Measurements from ENCODE around the gene GTF2A2. TPM values are rescaled to one million over a fixed set of nuclear protein-coding genes. Genes with fewer than 3 reads are reported as not detected.
"Not testable (repeated sequence)": the region's sequence is repeated elsewhere in the genome, so short reads cannot be mapped to it uniquely, and the experiment has no call there.

The GTF2A2 gene
- total RNA-seq, 3 donors from 2014 or later: 237 to 250 (median 240) TPM

GRCh38 chr15:59646277-59646676 is 11.0 kb downstream of the GTF2A2 start:
- H3K36me3 Mint-ChIP-seq (ENCODE audit: insufficient read depth): peaks cover 25% of the 10 kb centered on the region

DNA sequence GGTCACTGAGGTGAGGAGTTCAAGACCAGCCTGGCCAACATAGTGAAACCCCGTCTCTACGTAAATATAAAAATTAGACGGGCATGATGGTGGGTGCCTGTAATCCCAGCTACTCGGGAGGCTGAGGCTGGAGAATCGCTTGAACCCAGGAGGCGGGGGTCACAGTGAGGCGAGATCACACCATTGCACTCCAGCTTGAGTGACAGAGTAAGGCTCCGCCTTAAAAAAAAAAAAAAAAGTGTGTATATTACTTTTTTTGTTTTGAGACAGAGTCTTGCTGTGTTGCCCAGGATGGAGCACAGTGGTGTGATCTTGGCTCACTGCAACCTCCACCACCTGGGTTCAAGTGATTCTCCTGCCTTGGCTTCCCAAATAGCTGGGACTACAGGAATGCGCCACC is 11.5 kb downstream of the GTF2A2 start:
- not testable (repeated sequence) for H3K4me1 Mint-ChIP-seq (ENCODE audit: low read depth); H3K9me3 Mint-ChIP-seq; H3K4me3 Mint-ChIP-seq; ATAC-seq; DNase-seq; H3K27me3 Mint-ChIP-seq (ENCODE audit: low read depth)
- peaks cover 26% of the 10 kb centered on the region for H3K36me3 Mint-ChIP-seq (ENCODE audit: insufficient read depth)

More at GRCh38 chr15:59646277-59646676, 11.0 kb downstream of the GTF2A2 start:
- Mint-ChIP-seq H3K27me3 (ENCODE audit: low read depth) (no peaks in the 10 kb centered on the region), H3K4me3 (no peak overlapping the region), H3K9me3 (no peaks in the 10 kb centered on the region), H3K4me1 (ENCODE audit: low read depth) (peaks cover 6% of the 10 kb centered on the region)
- ATAC-seq (no peak), DNase-seq (no peak)

GRCh38 chr15:59644756-59645155 is 12.6 kb downstream of the GTF2A2 start:
- Mint-ChIP-seq H3K27me3 (ENCODE audit: low read depth) (no peaks in the 10 kb centered on the region), H3K4me1 (ENCODE audit: low read depth) (peaks cover 5% of the 10 kb centered on the region), H3K36me3 (ENCODE audit: insufficient read depth) (peaks cover 20% of the 10 kb centered on the region), H3K4me3 (no peak overlapping the region), H3K9me3 (no peaks in the 10 kb centered on the region)
- ATAC-seq (peak in 1 of 2 donors; percentile 25), DNase-seq (no peak)

GRCh38 chr15:59642351-59642750 is 15.0 kb downstream of the GTF2A2 start:
- Mint-ChIP-seq H3K4me1 (ENCODE audit: low read depth) (peaks cover 5% of the 10 kb centered on the region), H3K36me3 (ENCODE audit: insufficient read depth) (peaks cover 30% of the 10 kb centered on the region), H3K27me3 (ENCODE audit: low read depth) (no peaks in the 10 kb centered on the region), H3K4me3 (no peak overlapping the region), H3K9me3 (no peaks in the 10 kb centered on the region)
- no peak for DNase-seq
- no peak for ATAC-seq

- not testable (repeated sequence) for ATAC-seq; H3K9me3 Mint-ChIP-seq; H3K27me3 Mint-ChIP-seq (ENCODE audit: low read depth); H3K4me3 Mint-ChIP-seq; H3K4me1 Mint-ChIP-seq (ENCODE audit: low read depth); DNase-seq
- peaks cover 24% of the 10 kb centered on the region for H3K36me3 Mint-ChIP-seq (ENCODE audit: insufficient read depth)
Observed at GRCh38 chr15:59637507-59637906, 19.8 kb downstream of the GTF2A2 start.

DNA sequence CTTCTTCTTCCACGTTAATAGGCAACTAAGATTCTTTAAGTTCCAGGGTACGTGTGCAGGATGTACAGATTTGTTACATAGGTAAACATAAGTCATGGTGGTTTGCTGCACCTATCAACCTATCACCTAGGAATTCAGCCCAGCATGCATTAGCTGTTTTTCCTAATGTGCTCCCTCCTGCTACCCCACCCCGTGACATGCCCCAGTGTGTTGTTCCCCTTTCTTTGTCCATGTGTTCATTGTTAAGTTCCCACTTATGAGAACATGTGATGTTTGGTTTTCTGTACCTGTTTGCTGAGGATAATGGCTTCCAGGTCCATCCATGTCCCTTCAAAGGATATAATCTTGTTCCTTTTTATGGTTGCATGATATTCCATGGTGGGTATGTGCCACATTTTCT is 21.1 kb downstream of the GTF2A2 start:
- DNase-seq: no peak
- H3K4me3 Mint-ChIP-seq: no peak overlapping the region
- no peaks in the 10 kb centered on the region for H3K9me3 Mint-ChIP-seq

GRCh38 chr15:59632714-59633113 is 24.6 kb downstream of the GTF2A2 start:
- DNase-seq (no peak), ATAC-seq (no peak)
- Mint-ChIP-seq H3K9me3 (no peaks in the 10 kb centered on the region), H3K36me3 (ENCODE audit: insufficient read depth) (peaks cover 6% of the 10 kb centered on the region), H3K4me1 (ENCODE audit: low read depth) (no peaks in the 10 kb centered on the region), H3K4me3 (no peak overlapping the region), H3K27me3 (ENCODE audit: low read depth) (no peaks in the 10 kb centered on the region)

More for the DNA sequence above, 21.1 kb downstream of the GTF2A2 start:
- Mint-ChIP-seq H3K27me3 (ENCODE audit: low read depth) (no peaks in the 10 kb centered on the region), H3K36me3 (ENCODE audit: insufficient read depth) (peaks cover 18% of the 10 kb centered on the region), H3K4me1 (ENCODE audit: low read depth) (no peaks in the 10 kb centered on the region)
- ATAC-seq: no peak

DNA sequence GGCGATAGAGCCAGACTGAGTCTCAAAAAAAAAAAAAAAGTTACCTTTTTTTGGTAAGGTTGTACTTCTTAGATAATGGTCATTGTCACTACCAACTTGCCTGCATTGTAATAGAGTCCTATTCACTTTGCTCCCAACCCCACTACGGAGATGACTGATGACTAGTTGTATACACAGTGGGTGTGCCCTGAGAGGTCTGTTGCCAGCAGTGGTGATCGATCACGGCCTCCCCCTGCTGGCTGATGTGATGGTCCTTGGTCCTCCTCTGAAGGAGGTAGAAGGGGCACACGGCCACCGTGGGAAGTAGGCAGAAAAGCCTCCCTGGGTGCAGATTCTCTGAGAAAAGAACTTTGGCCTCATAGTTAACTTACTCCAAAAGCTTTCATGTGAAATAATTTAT is 35.0 kb downstream of the GTF2A2 start:
- DNase-seq: peak; percentile 11

DNA sequence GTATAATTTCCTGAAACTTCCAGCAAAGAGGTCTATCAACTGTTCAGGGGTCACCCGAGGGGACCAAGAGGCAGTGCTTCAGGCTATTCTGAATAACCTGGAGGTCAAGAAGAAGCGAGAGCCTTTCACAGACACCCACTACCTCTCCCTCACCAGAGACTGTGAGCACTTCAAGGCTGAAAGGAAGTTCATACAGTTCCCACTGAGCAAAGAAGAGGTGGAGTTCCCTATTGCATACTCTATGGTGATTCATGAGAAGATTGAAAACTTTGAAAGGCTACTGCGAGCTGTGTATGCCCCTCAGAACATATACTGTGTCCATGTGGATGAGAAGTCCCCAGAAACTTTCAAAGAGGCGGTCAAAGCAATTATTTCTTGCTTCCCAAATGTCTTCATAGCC is 38.9 kb downstream of the GTF2A2 start:
- no peak for ATAC-seq
- Mint-ChIP-seq H3K4me1 (ENCODE audit: low read depth) (peaks cover 4% of the 10 kb centered on the region), H3K27me3 (ENCODE audit: low read depth) (peaks cover 23% of the 10 kb centered on the region), H3K36me3 (ENCODE audit: insufficient read depth) (no peaks in the 10 kb centered on the region), H3K9me3 (no peaks in the 10 kb centered on the region), H3K4me3 (no peak overlapping the region)
- DNase-seq: no peak

More for the DNA sequence above, 35.0 kb downstream of the GTF2A2 start:
- H3K4me1 Mint-ChIP-seq (ENCODE audit: low read depth): no peaks in the 10 kb centered on the region
- peaks cover 17% of the 10 kb centered on the region for H3K27me3 Mint-ChIP-seq (ENCODE audit: low read depth)
- no peaks in the 10 kb centered on the region for H3K9me3 Mint-ChIP-seq
- no peaks in the 10 kb centered on the region for H3K36me3 Mint-ChIP-seq (ENCODE audit: insufficient read depth)
- peak; percentile 80 to 83 for ATAC-seq
- no peak overlapping the region for H3K4me3 Mint-ChIP-seq

GRCh38 chr15:59616379-59616778 is 40.9 kb downstream of the GTF2A2 start:
- peaks cover 27% of the 10 kb centered on the region for H3K27me3 Mint-ChIP-seq (ENCODE audit: low read depth)

GRCh38 chr15:59615661-59616060 is 41.7 kb downstream of the GTF2A2 start:
- Mint-ChIP-seq H3K27me3 (ENCODE audit: low read depth) (peaks cover 27% of the 10 kb centered on the region), H3K36me3 (ENCODE audit: insufficient read depth) (no peaks in the 10 kb centered on the region), H3K4me3 (no peak overlapping the region), H3K4me1 (ENCODE audit: low read depth) (peaks cover 4% of the 10 kb centered on the region), H3K9me3 (no peaks in the 10 kb centered on the region)
- DNase-seq (no peak), ATAC-seq (no peak)

More at GRCh38 chr15:59616379-59616778, 40.9 kb downstream of the GTF2A2 start:
- no peak for ATAC-seq
- H3K36me3 Mint-ChIP-seq (ENCODE audit: insufficient read depth): no peaks in the 10 kb centered on the region
- no peaks in the 10 kb centered on the region for H3K9me3 Mint-ChIP-seq
- H3K4me1 Mint-ChIP-seq (ENCODE audit: low read depth): peaks cover 4% of the 10 kb centered on the region
- H3K4me3 Mint-ChIP-seq: no peak overlapping the region
- no peak for DNase-seq

DNA sequence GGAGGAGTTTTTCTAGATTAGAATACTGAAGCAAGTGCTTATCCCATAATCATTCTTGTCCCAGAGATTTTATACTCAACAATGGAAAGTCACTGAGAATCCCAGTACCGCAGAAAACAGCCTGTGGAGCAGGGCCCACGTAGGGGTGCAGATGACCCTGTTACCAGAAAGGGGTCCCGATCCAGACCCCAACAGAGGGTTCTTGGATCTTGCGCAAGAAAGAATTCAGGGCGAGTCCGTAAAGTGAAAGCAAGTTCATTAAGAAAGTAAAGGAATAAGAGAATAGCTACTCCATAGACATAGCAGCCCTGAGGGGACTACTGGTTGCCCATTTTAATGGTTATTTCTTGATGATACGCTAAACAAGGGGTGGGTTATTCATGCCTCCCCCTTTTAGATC is 43.2 kb downstream of the GTF2A2 start:
- peaks cover 4% of the 10 kb centered on the region for H3K4me1 Mint-ChIP-seq (ENCODE audit: low read depth)
- H3K36me3 Mint-ChIP-seq (ENCODE audit: insufficient read depth): no peaks in the 10 kb centered on the region
- no peak overlapping the region for H3K4me3 Mint-ChIP-seq
- no peak for ATAC-seq
- DNase-seq: no peak
- no peaks in the 10 kb centered on the region for H3K9me3 Mint-ChIP-seq
- peaks cover 26% of the 10 kb centered on the region for H3K27me3 Mint-ChIP-seq (ENCODE audit: low read depth)

DNA sequence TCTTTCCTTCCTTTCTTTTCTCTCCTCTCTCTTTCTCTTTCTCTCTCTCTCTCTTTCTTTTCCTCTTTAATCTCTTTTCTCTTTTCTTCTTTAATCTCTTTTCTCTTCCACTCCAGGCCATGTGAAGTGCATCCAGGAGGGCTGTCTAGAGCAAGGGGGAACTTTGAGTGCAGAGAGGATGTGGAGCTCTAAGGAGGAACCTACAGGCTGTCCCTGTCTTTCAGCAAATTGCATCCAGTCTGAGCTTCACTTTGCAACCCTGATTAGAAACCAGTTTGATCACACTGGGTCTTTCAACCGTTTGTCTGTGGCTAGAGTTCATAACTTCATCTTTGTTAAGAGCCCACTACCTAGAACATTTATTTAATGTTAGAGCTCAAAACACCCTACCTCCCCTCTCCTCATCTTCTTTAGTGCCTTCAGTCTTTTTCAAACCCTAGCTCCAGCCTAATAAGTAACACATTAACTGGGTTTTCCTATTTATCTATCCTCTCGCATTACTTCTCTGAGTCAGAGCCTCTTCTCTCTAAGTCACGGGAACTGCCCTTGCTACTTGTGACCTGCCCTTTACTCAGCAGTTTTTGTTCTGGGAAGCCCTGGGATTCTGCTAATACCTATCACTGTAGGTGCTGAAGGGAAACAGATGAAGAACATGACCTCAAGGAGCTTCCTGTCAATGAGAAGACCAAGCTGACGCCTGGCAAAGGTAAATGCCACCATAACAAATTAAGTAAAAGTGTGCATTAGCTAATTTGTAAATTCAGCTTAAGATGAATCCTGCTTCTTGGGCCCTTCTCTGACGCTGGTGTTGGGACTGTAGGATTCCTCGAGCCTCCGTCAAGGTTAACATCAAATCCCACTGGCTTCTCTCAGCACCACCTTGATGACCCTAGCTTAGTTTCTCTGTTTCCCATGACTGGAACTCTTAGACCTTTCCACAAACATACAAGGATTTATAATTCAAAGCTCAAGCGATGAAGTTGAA is 45.7 kb downstream of the GTF2A2 start, which contains the start of gene GCNT3:
Gene GCNT3, plus strand, starts transcription at position 508 of the 985 bp plus-strand sequence. CDS start 6,456 bp downstream, outside the sequence.
- Mint-ChIP-seq H3K27me3 (ENCODE audit: low read depth) (peaks cover 18% of the 10 kb centered on the region), H3K36me3 (ENCODE audit: insufficient read depth) (no peaks in the 10 kb centered on the region), H3K9me3 (no peaks in the 10 kb centered on the region), H3K4me3 (no peak within 1 kb of the TSS), H3K4me1 (ENCODE audit: low read depth) (peaks cover 4% of the 10 kb centered on the region)
- no peak for ATAC-seq
- DNase-seq: no peak

DNA sequence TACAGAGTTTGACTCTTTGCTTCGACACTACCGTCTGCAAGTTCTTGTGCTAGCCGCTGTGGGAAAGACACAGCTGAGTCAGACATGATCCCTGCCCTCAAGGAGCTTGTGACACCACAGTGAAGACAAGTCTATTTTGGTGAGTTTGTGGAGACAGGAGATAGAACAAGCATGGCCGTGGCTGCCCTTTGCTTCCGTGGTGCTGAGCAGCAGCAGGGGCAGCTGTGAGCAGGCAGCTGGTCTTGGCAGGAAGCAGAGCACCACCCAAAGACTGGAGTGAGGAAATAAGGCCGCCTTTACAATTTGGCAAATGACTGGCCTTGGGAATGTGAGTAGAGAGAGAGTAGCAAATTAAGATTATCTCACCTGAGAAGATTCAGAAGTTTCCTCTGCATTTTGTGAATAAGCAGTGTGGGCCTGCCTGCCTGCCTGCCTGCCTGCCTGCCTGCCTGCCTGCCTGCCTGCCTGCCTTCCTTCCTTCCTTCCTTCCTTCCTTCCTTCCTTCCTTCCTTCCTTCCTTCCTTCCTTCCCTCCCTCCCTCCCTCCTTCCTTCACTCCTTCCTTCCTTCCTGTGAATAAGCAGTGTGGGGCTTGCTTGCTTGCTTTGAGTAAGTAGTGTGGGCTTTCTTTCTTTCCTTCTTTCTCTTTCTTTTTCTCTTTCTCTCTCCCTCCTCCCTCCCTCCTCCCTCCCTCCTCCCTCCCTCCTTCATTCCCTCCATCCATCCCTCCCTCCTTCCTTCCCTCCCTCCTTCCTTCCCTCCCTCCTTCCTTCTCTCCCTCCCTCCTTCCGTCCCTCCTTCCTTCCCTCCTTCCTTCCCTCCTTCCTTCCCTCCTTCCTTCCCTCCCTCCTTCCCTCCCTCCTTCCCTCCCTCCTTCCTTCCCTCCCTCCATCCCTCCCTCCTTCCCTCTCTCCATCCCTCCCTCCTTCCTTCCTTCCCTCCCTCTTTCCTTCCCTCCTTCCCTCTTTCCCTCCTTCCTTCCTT is 47.3 kb downstream of the GTF2A2 start:
- no peaks in the 10 kb centered on the region for H3K36me3 Mint-ChIP-seq (ENCODE audit: insufficient read depth)
- ATAC-seq (no peak), DNase-seq (no peak)
- peaks cover 3% of the 10 kb centered on the region for H3K4me1 Mint-ChIP-seq (ENCODE audit: low read depth)
- H3K27me3 Mint-ChIP-seq (ENCODE audit: low read depth): peaks cover 17% of the 10 kb centered on the region
- no peaks in the 10 kb centered on the region for H3K9me3 Mint-ChIP-seq
- no peak overlapping the region for H3K4me3 Mint-ChIP-seq
